HepG2 (cell line): ENCODE results near the gene C1QL2. TPM values are rescaled to one million over a fixed set of nuclear protein-coding genes. Genes with fewer than 3 reads are reported as not detected.

Experiments
- ESRRA ChIP-seq: sonication (generic); formaldehyde crosslinking; IDR thresholded peaks from 2 replicates; pipeline ENCODE4 v1.5.1; 2020; ENCODE audit warnings: mild to moderate bottlenecking, low read depth, missing genetic modification reagents
- FOXA1 ChIP-seq, 2 experiments: fragments of 450-650 bp in 1 of 2; sonication (generic) in 1 of 2; formaldehyde crosslinking in 1 of 2; IDR thresholded peaks; 2 replicates each; pipeline versions ENCODE4 v1.4.0 to v1.6.1; 2016 to 2020; ENCODE audit warnings: missing genetic modification reagents in 1 of 2
- FOXC1 ChIP-seq: sonication (generic); formaldehyde crosslinking; IDR thresholded peaks from 2 replicates; pipeline ENCODE4 v1.8.0; 2022; ENCODE audit warnings: mild to moderate bottlenecking, missing genetic modification reagents, borderline replicate concordance
- HNF4A ChIP-seq: sonication (generic); formaldehyde crosslinking; IDR thresholded peaks from 2 replicates; pipeline ENCODE4 v1.4.0; 2020; ENCODE audit warnings: missing genetic modification reagents
- LCORL ChIP-seq, 2 experiments: fragments of 450-650 bp in 1 of 2; sonication (generic) in 1 of 2; formaldehyde crosslinking in 1 of 2; IDR thresholded peaks; 2 replicates each; pipeline versions ENCODE4 v1.5.0 to v1.6.1; 2017 to 2020; ENCODE audit warnings: antibody characterized with exemption in 1 of 2, missing genetic modification reagents in 1 of 2
- MIER2 ChIP-seq: IDR thresholded peaks from 2 replicates; pipeline ENCODE4 v1.6.1; 2016; ENCODE audit warnings: missing biosample characterization, missing genetic modification reagents
- NCOA5 ChIP-seq: sonication (generic); formaldehyde crosslinking; IDR thresholded peaks from 2 replicates; pipeline ENCODE4 v1.4.0; 2020; ENCODE audit warnings: missing genetic modification reagents
- NR2F6 ChIP-seq, 2 experiments: IDR thresholded peaks; 2 replicates each; pipeline ENCODE4 v1.6.1; 2016; ENCODE audit warnings: antibody characterized with exemption in 1 of 2, mild to moderate bottlenecking in 1 of 2
- PITX1 ChIP-seq: sonication (generic); formaldehyde crosslinking; IDR thresholded peaks from 2 replicates; pipeline ENCODE4 v1.5.1; 2020; ENCODE audit warnings: mild to moderate bottlenecking, missing genetic modification reagents
- RARA ChIP-seq: IDR thresholded peaks from 2 replicates; pipeline ENCODE4 v1.6.1; 2016; ENCODE audit warnings: missing genetic modification reagents, missing compliant biosample characterization
- SP4 ChIP-seq: sonication (generic); formaldehyde crosslinking; IDR thresholded peaks from 2 replicates; pipeline ENCODE4 v1.8.1; 2023; ENCODE audit warnings: mild to moderate bottlenecking, missing genetic modification reagents
- SYNCRIP ChIP-seq: fragments of 200-400 bp; formaldehyde crosslinking; IDR thresholded peaks from 2 replicates; pipeline ENCODE4 v1.6.1; 2018; ENCODE audit warnings: mild to moderate bottlenecking, low read depth, low read length; ENCODE audit not compliant: insufficient read depth
- THAP8 ChIP-seq: sonication (generic); formaldehyde crosslinking; IDR thresholded peaks from 2 replicates; pipeline ENCODE4 v1.5.1; 2020; ENCODE audit warnings: missing genetic modification reagents, mild to moderate bottlenecking, borderline replicate concordance
- ZBTB7B ChIP-seq: sonication (generic); formaldehyde crosslinking; IDR thresholded peaks from 2 replicates; pipeline ENCODE4 v1.4.0; 2020; ENCODE audit warnings: missing genetic modification reagents
- ZFP91 ChIP-seq: sonication (generic); formaldehyde crosslinking; IDR thresholded peaks from 2 replicates; pipeline ENCODE4 v1.9.0; 2022; ENCODE audit warnings: missing genetic modification reagents, mild to moderate bottlenecking, borderline replicate concordance
- ZNF549 ChIP-seq: sonication (generic); formaldehyde crosslinking; IDR thresholded peaks from 2 replicates; pipeline ENCODE4 v1.5.0; 2020; ENCODE audit warnings: missing genetic modification reagents
- ZNF780A ChIP-seq: sonication (generic); formaldehyde crosslinking; IDR thresholded peaks from 2 replicates; pipeline ENCODE4 v1.8.0; 2022; ENCODE audit warnings: mild to moderate bottlenecking, missing genetic modification reagents, moderate library complexity
- ZSCAN21 ChIP-seq: sonication (generic); formaldehyde crosslinking; IDR thresholded peaks from 2 replicates; pipeline ENCODE4 v1.8.0; 2022; ENCODE audit warnings: mild to moderate bottlenecking, missing genetic modification reagents, moderate library complexity, borderline replicate concordance
- polyA plus RNA-seq, 8 experiments: library from polyadenylated mRNA; depleted of rRNA in 3 of 8; stranded (reverse) in 7 of 8; unstranded in 1 of 8; fragments of >200 nt; fragmentation: Illumina TruSeq in 4 of 8; extraction: Trizol in 4 of 8; gene quantifications; 2 replicates each; pipeline versions ENCODE4 v1.2.1 to v1.2.3, GENCODE V29; 2011 to 2016; ENCODE audit warnings: low read depth in 4 of 8, missing spikeins in 1 of 8, mixed read lengths in 1 of 8; ENCODE audit not compliant: insufficient read depth in 1 of 8
- total RNA-seq, 5 experiments: library from RNA; depleted of rRNA; stranded (reverse); fragments of >200 nt; fragmentation: Illumina TruSeq; extraction: Trizol; gene quantifications; 2 replicates each; pipeline ENCODE4 v1.2.3, GENCODE V29; 2016; ENCODE audit warnings: low read depth in 1 of 5
- TF ChIP-seq, protein P1 (sequence below): sonication (generic); IDR thresholded peaks from 2 replicates; pipeline ENCODE4 v1.6.1; 2016; ENCODE audit warnings: low read depth, borderline replicate concordance
- TF ChIP-seq, protein P2 (sequence below): sonication (generic); formaldehyde crosslinking; IDR thresholded peaks from 2 replicates; pipeline ENCODE4 v1.5.1; 2020; ENCODE audit warnings: mild to moderate bottlenecking, missing genetic modification reagents, moderate library complexity
- TF ChIP-seq, protein P3 (sequence below): sonication (generic); formaldehyde crosslinking; IDR thresholded peaks from 2 replicates; pipeline ENCODE4 v1.5.0; 2020; ENCODE audit warnings: missing genetic modification reagents, mild to moderate bottlenecking, borderline replicate concordance

Gene C1QL2
- total and polyA plus RNA-seq, 2 of the 13 experiments (the other 11 are each of a cell fraction or from before 2014, with no cell fraction given) = not detected

- TF ChIP-seq, protein P1, sequence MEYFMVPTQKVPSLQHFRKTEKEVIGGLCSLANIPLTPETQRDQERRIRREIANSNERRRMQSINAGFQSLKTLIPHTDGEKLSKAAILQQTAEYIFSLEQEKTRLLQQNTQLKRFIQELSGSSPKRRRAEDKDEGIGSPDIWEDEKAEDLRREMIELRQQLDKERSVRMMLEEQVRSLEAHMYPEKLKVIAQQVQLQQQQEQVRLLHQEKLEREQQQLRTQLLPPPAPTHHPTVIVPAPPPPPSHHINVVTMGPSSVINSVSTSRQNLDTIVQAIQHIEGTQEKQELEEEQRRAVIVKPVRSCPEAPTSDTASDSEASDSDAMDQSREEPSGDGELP = peak; percentile 60; the same call in 1 of the 2 replicates
- TF ChIP-seq RARA (CRISPR knock-in tag) (peak; percentile 49; the same call in 1 of the 2 replicates), FOXA1 (IDR thresholded peaks at IDR 0.05) (no peak), FOXA1 (CRISPR knock-in tag; IDR thresholded peaks at IDR 0.05) (peak; percentile 27; the same call in 1 of the 2 replicates), FOXC1 (CRISPR knock-in tag) (0 out of 2 replicates have a peak, but pooled peaks have one; percentile 35), ZNF780A (CRISPR knock-in tag) (no peak), PITX1 (no peak), ZSCAN21 (CRISPR knock-in tag) (0 out of 2 replicates have a peak, but pooled peaks have one; percentile 22), HNF4A (CRISPR knock-in tag) (peak; percentile 33; the same call in 1 of the 2 replicates), NR2F6 (IDR thresholded peaks at IDR 0.05) (peak; percentile 46; the same call in 1 of the 2 replicates), NR2F6 (CRISPR knock-in tag; IDR thresholded peaks at IDR 0.05) (no peak), ZBTB7B (CRISPR knock-in tag) (no peak), ESRRA (CRISPR knock-in tag) (no peak), ZFP91 (0 out of 2 replicates have a peak, but pooled peaks have one; percentile 7), MIER2 (CRISPR knock-in tag) (no peak), LCORL (IDR thresholded peaks at IDR 0.05) (no peak), LCORL (CRISPR knock-in tag; IDR thresholded peaks at IDR 0.05) (peak; percentile 42; the same call in 1 of the 2 replicates), SP4 (CRISPR knock-in tag) (peak; percentile 44; the same call in 1 of the 2 replicates), SYNCRIP (no peak), ZNF549 (CRISPR knock-in tag) (no peak), NCOA5 (CRISPR knock-in tag) (no peak), THAP8 (CRISPR knock-in tag) (no peak)
- TF ChIP-seq, protein P2, sequence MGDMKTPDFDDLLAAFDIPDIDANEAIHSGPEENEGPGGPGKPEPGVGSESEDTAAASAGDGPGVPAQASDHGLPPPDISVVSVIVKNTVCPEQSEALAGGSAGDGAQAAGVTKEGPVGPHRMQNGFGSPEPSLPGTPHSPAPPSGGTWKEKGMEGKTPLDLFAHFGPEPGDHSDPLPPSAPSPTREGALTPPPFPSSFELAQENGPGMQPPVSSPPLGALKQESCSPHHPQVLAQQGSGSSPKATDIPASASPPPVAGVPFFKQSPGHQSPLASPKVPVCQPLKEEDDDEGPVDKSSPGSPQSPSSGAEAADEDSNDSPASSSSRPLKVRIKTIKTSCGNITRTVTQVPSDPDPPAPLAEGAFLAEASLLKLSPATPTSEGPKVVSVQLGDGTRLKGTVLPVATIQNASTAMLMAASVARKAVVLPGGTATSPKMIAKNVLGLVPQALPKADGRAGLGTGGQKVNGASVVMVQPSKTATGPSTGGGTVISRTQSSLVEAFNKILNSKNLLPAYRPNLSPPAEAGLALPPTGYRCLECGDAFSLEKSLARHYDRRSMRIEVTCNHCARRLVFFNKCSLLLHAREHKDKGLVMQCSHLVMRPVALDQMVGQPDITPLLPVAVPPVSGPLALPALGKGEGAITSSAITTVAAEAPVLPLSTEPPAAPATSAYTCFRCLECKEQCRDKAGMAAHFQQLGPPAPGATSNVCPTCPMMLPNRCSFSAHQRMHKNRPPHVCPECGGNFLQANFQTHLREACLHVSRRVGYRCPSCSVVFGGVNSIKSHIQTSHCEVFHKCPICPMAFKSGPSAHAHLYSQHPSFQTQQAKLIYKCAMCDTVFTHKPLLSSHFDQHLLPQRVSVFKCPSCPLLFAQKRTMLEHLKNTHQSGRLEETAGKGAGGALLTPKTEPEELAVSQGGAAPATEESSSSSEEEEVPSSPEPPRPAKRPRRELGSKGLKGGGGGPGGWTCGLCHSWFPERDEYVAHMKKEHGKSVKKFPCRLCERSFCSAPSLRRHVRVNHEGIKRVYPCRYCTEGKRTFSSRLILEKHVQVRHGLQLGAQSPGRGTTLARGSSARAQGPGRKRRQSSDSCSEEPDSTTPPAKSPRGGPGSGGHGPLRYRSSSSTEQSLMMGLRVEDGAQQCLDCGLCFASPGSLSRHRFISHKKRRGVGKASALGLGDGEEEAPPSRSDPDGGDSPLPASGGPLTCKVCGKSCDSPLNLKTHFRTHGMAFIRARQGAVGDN = 0 out of 2 replicates have a peak, but pooled peaks have one; percentile 21
- TF ChIP-seq, protein P3, sequence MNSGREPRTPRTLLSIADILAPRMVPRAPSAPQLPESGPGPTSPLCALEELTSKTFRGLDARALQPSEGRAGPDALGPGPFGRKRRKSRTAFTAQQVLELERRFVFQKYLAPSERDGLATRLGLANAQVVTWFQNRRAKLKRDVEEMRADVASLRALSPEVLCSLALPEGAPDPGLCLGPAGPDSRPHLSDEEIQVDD (CRISPR knock-in tag) = no peak
Observed at GRCh38 chr2:119198240-119198840, 39.8 kb upstream of the C1QL2 start (continued).
